Breast epithelium (tissue), 3 donors: ENCODE measurements around the gene RTL5.

Experiments
- CTCF ChIP-seq, 3 donors: fragments of 450-650 bp; IDR thresholded peaks; one replicate each; pipeline ENCODE4 v1.5.1; 2016 to 2017; ENCODE audit warnings: antibody characterized with exemption in 3 of 3, mild to moderate bottlenecking in 3 of 3, moderate library complexity in 3 of 3
- POLR2A ChIP-seq: fragments of 450-650 bp; IDR thresholded peaks from one replicate; pipeline ENCODE4 v1.6.1; 2016; ENCODE audit warnings: antibody characterized with exemption, mild to moderate bottlenecking, moderate library complexity
- POLR2AphosphoS5 ChIP-seq, 3 donors: sonication (generic); formaldehyde crosslinking; IDR thresholded peaks; one replicate each; pipeline ENCODE4 v1.6.1; 2017; ENCODE audit warnings: antibody characterized with exemption in 3 of 3

GRCh38 chrX:72146527-72146926, 14.8 kb upstream of the RTL5 start:
- TF ChIP-seq POLR2A (no peak), CTCF (IDR thresholded peaks at IDR 0.05) (no peak), POLR2AphosphoS5 (IDR thresholded peaks at IDR 0.05) (no peak)
